HG03521 (cell line): ENCODE measurements around the gene PTPRN2.

Source experiments
- ATAC-seq: cut with Tn5 transposase; IDR thresholded peaks from one replicate; pipeline ENCODE4 v1.9.1; 2021; ENCODE audit warnings: mild to moderate bottlenecking, moderate library complexity; ENCODE audit not compliant: unreplicated experiment

Gene PTPRN2

GRCh38 chr7:157840914-157841772 is 746.5 kb downstream of the PTPRN2 start:
- no peak for ATAC-seq

- no peak for ATAC-seq
Measured at GRCh38 chr7:157840174-157840913, 747.3 kb downstream of the PTPRN2 start.

- ATAC-seq = no peak
Measured at GRCh38 chr7:157839672-157840167, 747.9 kb downstream of the PTPRN2 start.

- ATAC-seq = no peak
Measured at GRCh38 chr7:157839226-157839625, 748.4 kb downstream of the PTPRN2 start.

- ATAC-seq = no peak
Measured at GRCh38 chr7:157837561-157837960, 750.1 kb downstream of the PTPRN2 start.

GRCh38 chr7:157837047-157837446 is 750.6 kb downstream of the PTPRN2 start:
- ATAC-seq = no peak

GRCh38 chr7:157834501-157835163 is 753.0 kb downstream of the PTPRN2 start:
- no peak for ATAC-seq

GRCh38 chr7:157832866-157833607 is 754.6 kb downstream of the PTPRN2 start:
- no peak for ATAC-seq

GRCh38 chr7:157832421-157832820 is 755.2 kb downstream of the PTPRN2 start:
- no peak for ATAC-seq

- ATAC-seq = no peak
Measured at GRCh38 chr7:157832006-157832405, 755.6 kb downstream of the PTPRN2 start.

- no peak for ATAC-seq
Measured at GRCh38 chr7:157831143-157831905, 756.3 kb downstream of the PTPRN2 start.

GRCh38 chr7:157830331-157830730 is 757.3 kb downstream of the PTPRN2 start:
- no peak for ATAC-seq

GRCh38 chr7:157829491-157829890 is 758.1 kb downstream of the PTPRN2 start:
- ATAC-seq = no peak

GRCh38 chr7:157828881-157829280 is 758.7 kb downstream of the PTPRN2 start:
- ATAC-seq = no peak

GRCh38 chr7:157828190-157828589 is 759.4 kb downstream of the PTPRN2 start:
- no peak for ATAC-seq

- ATAC-seq = no peak
Measured at GRCh38 chr7:157827863-157828160, 759.8 kb downstream of the PTPRN2 start.

GRCh38 chr7:157827045-157827862 is 760.4 kb downstream of the PTPRN2 start:
- no peak for ATAC-seq

- no peak for ATAC-seq
Measured at GRCh38 chr7:157826566-157826965, 761.1 kb downstream of the PTPRN2 start.

GRCh38 chr7:157825325-157825724 is 762.3 kb downstream of the PTPRN2 start:
- ATAC-seq = no peak

GRCh38 chr7:157824819-157825121 is 762.9 kb downstream of the PTPRN2 start:
- no peak for ATAC-seq
